GM12891 (cell line): Measurements from ENCODE around the gene SLC15A3.

Experiments
- POLR2A ChIP-seq: IDR thresholded peaks from 2 replicates; pipeline ENCODE4 v1.6.1; 2011; ENCODE audit warnings: low read depth, low read length, control low read depth
- POLR2AphosphoS5 ChIP-seq: IDR thresholded peaks from 2 replicates; pipeline ENCODE4 v1.6.1; 2011; ENCODE audit warnings: low read depth, low read length, control low read depth
- TAF1 ChIP-seq: IDR thresholded peaks from 2 replicates; pipeline ENCODE4 v1.6.1; 2011; ENCODE audit warnings: low read depth, low read length, control low read depth

DNA sequence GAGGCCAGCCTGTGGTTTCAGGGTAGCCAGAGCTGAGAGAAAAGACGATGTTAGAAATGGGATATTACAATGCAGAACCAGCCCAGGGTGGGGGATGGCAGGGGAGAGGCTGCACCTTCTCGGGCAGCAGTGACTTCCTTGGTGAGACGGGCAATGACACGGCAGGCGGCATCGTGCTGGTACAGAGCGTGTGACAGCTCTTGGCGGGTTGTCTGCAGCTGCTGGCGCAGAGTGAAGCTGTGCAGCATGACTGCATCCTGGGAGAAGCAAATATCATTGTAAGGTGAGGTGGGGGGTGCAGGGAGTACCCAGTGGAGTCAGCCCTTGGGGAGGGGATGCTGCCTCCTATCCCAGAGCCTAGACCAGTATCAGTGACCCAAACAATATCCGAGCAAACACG lies 49.4 kb downstream of the SLC15A3 start:
- TF ChIP-seq TAF1 (no peak), POLR2A (no peak), POLR2AphosphoS5 (no peak)
